ENCODE data around the gene PTOV1. TPM values are rescaled to one million over a fixed set of nuclear protein-coding genes. Genes with fewer than 3 reads are reported as not detected.

Gene PTOV1
- total RNA-seq, 3 donors from 2014 or later: 92.8 to 171 (median 107) TPM

GRCh38 chr19:49848938-49849337 is 2.0 kb upstream of the PTOV1 start:
- intact Hi-C loops (cut with DNase I, micrococcal nuclease): no loop called here
- no peaks in the 10 kb centered on the region for H3K36me3 ChIP-seq (ENCODE audit: low read depth)
- DNase-seq: no peak
- H3K9me3 ChIP-seq: no peaks in the 10 kb centered on the region
- peaks cover 14% of the 10 kb centered on the region for H3K4me1 ChIP-seq (ENCODE audit: low read depth)
- ATAC-seq: no peak
- TF ChIP-seq CTCF (IDR thresholded peaks at IDR 0.05): no peak
- H3K4me3 ChIP-seq: no peak overlapping the region

- no peak for TF ChIP-seq CTCF (IDR thresholded peaks at IDR 0.05)
- H3K36me3 ChIP-seq (ENCODE audit: low read depth): no peaks in the 10 kb centered on the region
- ATAC-seq: no peak
- H3K4me3 ChIP-seq: no peak overlapping the region
- H3K4me1 ChIP-seq (ENCODE audit: low read depth): peaks cover 14% of the 10 kb centered on the region
- no peak for DNase-seq
- intact Hi-C loops (cut with DNase I, micrococcal nuclease): no loop called here
- H3K9me3 ChIP-seq: no peaks in the 10 kb centered on the region
Observed at GRCh38 chr19:49849433-49850220, 1.3 kb upstream of the PTOV1 start.

GRCh38 chr19:49850221-49850486 is 805 bp upstream of the PTOV1 start:
- DNase-seq (peak in 1 of 3 donors; percentile 40), ATAC-seq (no peak)
- intact Hi-C loops (cut with DNase I, micrococcal nuclease): no loop called here
- H3K36me3 ChIP-seq (ENCODE audit: low read depth): no peaks in the 10 kb centered on the region
- no peaks in the 10 kb centered on the region for H3K9me3 ChIP-seq
- H3K4me1 ChIP-seq (ENCODE audit: low read depth): peaks cover 14% of the 10 kb centered on the region
- H3K4me3 ChIP-seq: no peak overlapping the region
- TF ChIP-seq CTCF (IDR thresholded peaks at IDR 0.05): no peak

- DNase-seq (peak in 2 of 3 donors; percentile 66 to 70), ATAC-seq (no peak)
- Histone ChIP-seq H3K4me1 (ENCODE audit: low read depth) (peaks cover 14% of the 10 kb centered on the region), H3K9me3 (no peaks in the 10 kb centered on the region), H3K4me3 (peak overlapping the region; percentile 84), H3K36me3 (ENCODE audit: low read depth) (no peaks in the 10 kb centered on the region)
- no peak for TF ChIP-seq CTCF (IDR thresholded peaks at IDR 0.05)
- intact Hi-C loops (cut with DNase I, micrococcal nuclease): no loop called here
Observed at GRCh38 chr19:49851456-49852259, 699 bp downstream of the PTOV1 start.

DNA sequence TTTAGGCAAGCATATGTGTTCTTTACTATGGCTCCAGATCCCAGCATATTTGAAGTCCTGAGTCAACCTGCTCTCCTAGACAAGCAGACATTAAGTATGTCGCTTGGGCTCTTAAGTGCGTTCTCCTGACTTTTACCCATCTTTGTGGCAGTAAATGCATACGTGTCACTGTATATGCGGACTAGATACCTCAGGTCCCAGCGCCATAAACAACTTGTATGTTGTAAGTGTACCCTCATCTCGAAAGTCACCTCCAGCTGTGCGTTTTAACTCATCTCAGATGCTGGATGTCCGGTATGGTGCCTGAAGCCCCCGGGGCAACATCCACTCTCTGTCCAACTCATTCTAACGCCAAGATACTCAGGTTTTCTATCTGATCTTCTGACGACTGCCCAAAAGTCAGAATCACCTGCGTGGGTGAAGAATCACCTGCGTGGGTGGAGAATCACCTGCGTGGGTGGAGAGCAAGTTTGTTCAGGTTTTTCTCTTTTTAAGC is 1.7 kb downstream of the PTOV1 start:
- Histone ChIP-seq H3K36me3 (ENCODE audit: low read depth) (no peaks in the 10 kb centered on the region), H3K4me1 (ENCODE audit: low read depth) (peaks cover 14% of the 10 kb centered on the region), H3K9me3 (no peaks in the 10 kb centered on the region), H3K4me3 (no peak overlapping the region)
- ATAC-seq (no peak), DNase-seq (no peak)
- TF ChIP-seq CTCF (IDR thresholded peaks at IDR 0.05): no peak
- intact Hi-C loops (cut with DNase I, micrococcal nuclease): no loop called here

Data from mucosa of descending colon (tissue), 3 donors.